Naive thymus-derived CD4-positive, alpha-beta T cell (primary cell): ENCODE data around the gene CPE. TPM values are rescaled to one million over a fixed set of nuclear protein-coding genes. Genes with fewer than 3 reads are reported as not detected.

Source experiments
- ATAC-seq: fragments of 150-1000 bp; cut with Tn5 transposase; 2 replicates; pipeline ENCODE4 v1.10.0; 2021; ENCODE audit warnings: mild to moderate bottlenecking, moderate library complexity
- CTCF ChIA-PET: fragments of 350-600 bp; sonication (Branson Sonifier 250); formaldehyde crosslinking; loops from one replicate; lab custom pipeline; 2021; ENCODE audit warnings: antibody characterized with exemption; lab: Charles Lee
- POLR2A ChIA-PET: fragments of 350-600 bp; sonication (Branson Sonifier 250); formaldehyde crosslinking; loops from one replicate; lab custom pipeline; 2021; ENCODE audit warnings: antibody characterized with exemption, inconsistent platforms; lab: Charles Lee
- DNase-seq, 9 donors: peaks; one replicate each; pipeline versions ENCODE4 v3.0.0 to v3.0.0-alpha.2; 2020 to 2022; ENCODE audit warnings: mixed read lengths in 1 of 9
- H3K27ac ChIP-seq: one replicate; pipeline ENCODE4 v1.7.0; 2013; ENCODE audit warnings: mild to moderate bottlenecking, low read depth, low read length, moderate library complexity
- H3K27me3 ChIP-seq, 2 donors: one replicate each; pipeline ENCODE4 v1.7.0; 2013; ENCODE audit warnings: low read length in 2 of 2, mild to moderate bottlenecking in 2 of 2, moderate library complexity in 2 of 2; ENCODE audit not compliant: control insufficient read depth in 2 of 2, insufficient read depth in 2 of 2
- H3K36me3 ChIP-seq, 3 experiments: 1 replicate in 2 of 3; 2 replicates in 1 of 3; pipeline ENCODE4 v1.7.0; 2013; ENCODE audit warnings: low read length in 3 of 3, mild to moderate bottlenecking in 3 of 3, moderate library complexity in 1 of 3; ENCODE audit not compliant: insufficient read depth in 3 of 3, control insufficient read depth in 2 of 3
- H3K4me1 ChIP-seq, 2 donors: one replicate each; pipeline ENCODE4 v1.7.0; 2013; ENCODE audit warnings: low read length in 2 of 2, mild to moderate bottlenecking in 2 of 2, moderate library complexity in 1 of 2; ENCODE audit not compliant: control insufficient read depth in 2 of 2, insufficient read depth in 2 of 2
- H3K4me3 ChIP-seq: 2 replicates; pipeline ENCODE4 v1.7.0; 2013; ENCODE audit warnings: mild to moderate bottlenecking, low read length
- H3K9me3 ChIP-seq, 3 experiments: 1 replicate in 2 of 3; 2 replicates in 1 of 3; pipeline ENCODE4 v1.7.0; 2013; ENCODE audit warnings: low read length in 3 of 3; ENCODE audit not compliant: control insufficient read depth in 2 of 3
- H3K27ac Mint-ChIP-seq, 9 donors: one replicate each; pipeline ENCODE4 v1.8.0; 2020 to 2022; ENCODE audit warnings: mixed read lengths in 9 of 9, mild to moderate bottlenecking in 8 of 9, moderate library complexity in 5 of 9, inconsistent platforms in 2 of 9
- H3K27me3 Mint-ChIP-seq, 5 donors: one replicate each; pipeline ENCODE4 v1.8.0; 2021 to 2022; ENCODE audit warnings: mixed read lengths in 5 of 5, mild to moderate bottlenecking in 1 of 5
- H3K36me3 Mint-ChIP-seq, 5 donors: one replicate each; pipeline ENCODE4 v1.8.0; 2020 to 2022; ENCODE audit warnings: mixed read lengths in 5 of 5, mild to moderate bottlenecking in 3 of 5, inconsistent platforms in 1 of 5
- H3K4me1 Mint-ChIP-seq, 7 donors: one replicate each; pipeline ENCODE4 v1.8.0; 2020 to 2022; ENCODE audit warnings: mixed read lengths in 7 of 7, mild to moderate bottlenecking in 3 of 7, inconsistent platforms in 1 of 7
- H3K4me3 Mint-ChIP-seq, 10 donors: one replicate each; pipeline ENCODE4 v1.8.0; 2020 to 2022; ENCODE audit warnings: mild to moderate bottlenecking in 10 of 10, mixed read lengths in 10 of 10, moderate library complexity in 6 of 10, inconsistent platforms in 2 of 10
- H3K9me3 Mint-ChIP-seq, 11 donors: one replicate each; pipeline ENCODE4 v1.8.0; 2020 to 2022; ENCODE audit warnings: mixed read lengths in 11 of 11, mild to moderate bottlenecking in 4 of 11, inconsistent platforms in 1 of 11, moderate library complexity in 1 of 11
- intact Hi-C, 2 donors: fragments of 100-400 bp; cut with micrococcal nuclease; formaldehyde crosslinking; loops; one replicate each; pipeline ENCODE4 v1.15.1; 2023
- polyA plus RNA-seq, 2 donors: library from polyadenylated mRNA; unstranded; fragments of 300-500 nt; fragmentation: Illumina TruSeq; gene quantifications; one replicate each; pipeline ENCODE4 v1.2.3, GENCODE V29; 2021
- total RNA-seq, 6 experiments: library from RNA in 5 of 6; stranded (reverse) in 5 of 6; gene quantifications; 1 replicate in 5 of 6; 2 replicates in 1 of 6; pipeline ENCODE4 v1.2.3 and lab custom pipeline; 2021 to 2026

The CPE gene
- total and polyA plus RNA-seq, 7 experiments from 2014 or later: 0.09 to 0.10 TPM; not detected in 5

DNA sequence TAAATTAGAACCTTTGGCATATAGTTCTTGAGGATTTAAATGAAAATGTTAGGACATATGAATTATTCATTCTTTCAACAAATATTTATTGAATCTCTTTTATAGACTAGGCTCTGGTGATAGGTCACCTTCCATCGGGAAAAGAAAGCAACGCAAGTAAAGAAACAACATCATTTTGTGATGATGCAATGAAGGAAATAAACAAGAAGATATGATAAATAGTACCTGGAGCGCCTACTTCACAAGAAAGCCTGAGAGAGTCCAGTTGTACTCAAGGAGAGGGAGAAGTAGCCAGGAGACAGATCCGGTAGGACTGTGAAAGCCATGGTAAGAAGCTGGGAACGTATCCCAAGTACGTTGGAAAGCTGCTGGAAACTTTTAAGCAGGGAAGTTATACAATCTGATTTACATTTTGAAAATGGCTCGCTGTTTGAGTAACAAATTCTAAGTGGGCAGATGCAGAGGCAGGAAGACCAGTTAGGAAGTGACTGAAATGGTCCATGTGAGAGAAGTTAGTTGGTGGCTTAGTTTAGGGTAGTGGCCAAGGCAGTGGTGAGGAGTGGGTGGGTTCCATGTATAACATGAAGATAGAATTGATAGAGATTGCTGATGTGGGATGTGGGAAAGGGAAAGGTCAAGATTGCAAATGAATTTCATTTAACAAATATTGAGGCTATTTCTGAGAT, 17.7 kb upstream of the CPE start:
- Mint-ChIP-seq H3K27ac (no peak overlapping the region), H3K36me3 (no peaks in the 10 kb centered on the region), H3K9me3 (no peaks in the 10 kb centered on the region), H3K4me1 (peaks cover 0 to 3% (median 0%) of the 10 kb centered on the region in 7 donors), H3K4me3 (no peak overlapping the region), H3K27me3 (peaks cover 14 to 38% (median 28%) of the 10 kb centered on the region in 5 donors)
- H3K4me1 ChIP-seq: no peaks in the 10 kb centered on the region
- no peaks in the 10 kb centered on the region for H3K36me3 ChIP-seq
- no peak for DNase-seq
- H3K27ac ChIP-seq: no peak overlapping the region
- POLR2A ChIA-PET: no interaction called here
- H3K27me3 ChIP-seq: no peaks in the 10 kb centered on the region
- H3K9me3 ChIP-seq: no peaks in the 10 kb centered on the region
- CTCF ChIA-PET: no interaction called here
- no peak overlapping the region for H3K4me3 ChIP-seq
- ATAC-seq: no peak
- intact Hi-C loops: no loop called here

GRCh38 chr4:165361810-165362209, 17.0 kb upstream of the CPE start:
- no peak for ATAC-seq

GRCh38 chr4:165364452-165365080, 14.2 kb upstream of the CPE start:
- DNase-seq (no peak), ATAC-seq (no peak)
- Histone ChIP-seq H3K27ac (no peak overlapping the region), H3K4me1 (no peaks in the 10 kb centered on the region), H3K9me3 (no peaks in the 10 kb centered on the region), H3K27me3 (no peaks in the 10 kb centered on the region), H3K36me3 (no peaks in the 10 kb centered on the region), H3K4me3 (no peak overlapping the region)
- H3K36me3 Mint-ChIP-seq: no peaks in the 10 kb centered on the region
- ChIA-PET CTCF (no interaction called here), POLR2A (no interaction called here)
- H3K4me3 Mint-ChIP-seq: no peak overlapping the region
- intact Hi-C loops: no loop called here
- H3K4me1 Mint-ChIP-seq: peaks cover 0 to 3% (median 0%) of the 10 kb centered on the region in 7 donors
- no peak overlapping the region for H3K27ac Mint-ChIP-seq
- H3K27me3 Mint-ChIP-seq: peaks cover 14 to 28% (median 22%) of the 10 kb centered on the region in 5 donors
- H3K9me3 Mint-ChIP-seq: no peaks in the 10 kb centered on the region

More at GRCh38 chr4:165361810-165362209, 17.0 kb upstream of the CPE start:
- Histone ChIP-seq H3K9me3 (no peaks in the 10 kb centered on the region), H3K4me1 (no peaks in the 10 kb centered on the region), H3K27ac (no peak overlapping the region), H3K27me3 (no peaks in the 10 kb centered on the region), H3K4me3 (no peak overlapping the region), H3K36me3 (no peaks in the 10 kb centered on the region)
- DNase-seq: no peak
- Mint-ChIP-seq H3K4me3 (no peak overlapping the region), H3K9me3 (no peaks in the 10 kb centered on the region), H3K36me3 (no peaks in the 10 kb centered on the region), H3K27ac (no peak overlapping the region), H3K4me1 (peaks cover 0 to 3% (median 0%) of the 10 kb centered on the region in 7 donors), H3K27me3 (peaks cover 14 to 36% (median 28%) of the 10 kb centered on the region in 5 donors)
- POLR2A ChIA-PET: no interaction called here
- intact Hi-C loops: no loop called here
- CTCF ChIA-PET: no interaction called here

DNA sequence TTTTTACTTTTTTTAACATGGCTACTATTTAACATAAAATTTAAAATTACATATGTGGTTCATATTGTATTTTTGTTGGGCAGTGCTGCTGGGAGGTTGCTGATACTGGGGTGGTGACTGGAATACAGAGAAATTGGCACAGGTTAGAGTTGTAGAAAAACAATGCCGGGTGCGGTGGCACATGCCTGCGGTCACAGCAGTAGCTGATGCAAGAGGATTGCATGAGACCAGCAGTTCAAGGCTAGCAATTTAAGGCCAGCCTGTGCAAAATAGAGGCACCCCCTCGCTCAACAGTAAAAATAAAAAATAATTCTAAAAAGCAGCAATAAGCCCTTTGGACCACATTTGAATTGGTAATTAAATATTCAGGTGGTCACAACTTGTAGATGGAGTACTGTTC, 11.8 kb upstream of the CPE start:
- H3K4me3 Mint-ChIP-seq: no peak overlapping the region
- ATAC-seq: no peak
- H3K4me3 ChIP-seq: no peak overlapping the region
- no peaks in the 10 kb centered on the region for H3K4me1 ChIP-seq
- CTCF ChIA-PET: no interaction called here
- intact Hi-C loops: no loop called here
- peaks cover 0 to 14% (median 6%) of the 10 kb centered on the region in 5 donors for H3K27me3 Mint-ChIP-seq
- no peaks in the 10 kb centered on the region for H3K27me3 ChIP-seq
- POLR2A ChIA-PET: no interaction called here
- H3K27ac Mint-ChIP-seq: no peak overlapping the region
- H3K36me3 ChIP-seq: no peaks in the 10 kb centered on the region
- H3K9me3 ChIP-seq: no peaks in the 10 kb centered on the region
- H3K9me3 Mint-ChIP-seq: no peaks in the 10 kb centered on the region
- H3K4me1 Mint-ChIP-seq: peaks cover 0 to 3% (median 0%) of the 10 kb centered on the region in 7 donors
- no peak for DNase-seq
- H3K27ac ChIP-seq: no peak overlapping the region
- no peaks in the 10 kb centered on the region for H3K36me3 Mint-ChIP-seq

DNA sequence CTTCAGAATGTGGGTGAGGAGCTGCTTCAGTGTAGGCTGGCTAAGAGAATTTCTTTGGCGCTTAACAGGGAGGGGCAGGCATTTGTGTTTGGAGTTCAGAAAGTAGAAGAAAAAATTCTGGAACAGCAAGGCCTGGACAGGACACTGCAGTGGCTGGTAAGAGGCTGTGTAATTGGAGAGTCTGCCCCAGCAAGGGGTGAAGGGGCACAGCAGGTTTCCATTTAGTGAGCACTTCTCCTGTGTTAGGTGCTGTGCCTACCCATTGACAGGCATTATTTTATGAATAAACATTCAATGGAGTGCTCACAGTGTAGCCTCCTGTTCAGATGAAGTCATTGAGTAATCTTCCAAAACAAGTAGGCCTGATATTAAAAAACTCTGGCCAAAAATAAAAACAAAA, 10.7 kb upstream of the CPE start:
- H3K4me1 ChIP-seq: no peaks in the 10 kb centered on the region
- ATAC-seq (no peak), DNase-seq (no peak)
- H3K27ac ChIP-seq: no peak overlapping the region
- CTCF ChIA-PET: no interaction called here
- intact Hi-C loops: no loop called here
- Mint-ChIP-seq H3K36me3 (no peaks in the 10 kb centered on the region), H3K27me3 (peaks cover 0 to 18% (median 2%) of the 10 kb centered on the region in 5 donors), H3K4me3 (no peak overlapping the region), H3K9me3 (no peaks in the 10 kb centered on the region), H3K27ac (no peak overlapping the region), H3K4me1 (no peaks in the 10 kb centered on the region)
- no peaks in the 10 kb centered on the region for H3K27me3 ChIP-seq
- H3K36me3 ChIP-seq: no peaks in the 10 kb centered on the region
- H3K4me3 ChIP-seq: no peak overlapping the region
- POLR2A ChIA-PET: no interaction called here
- no peaks in the 10 kb centered on the region for H3K9me3 ChIP-seq

DNA sequence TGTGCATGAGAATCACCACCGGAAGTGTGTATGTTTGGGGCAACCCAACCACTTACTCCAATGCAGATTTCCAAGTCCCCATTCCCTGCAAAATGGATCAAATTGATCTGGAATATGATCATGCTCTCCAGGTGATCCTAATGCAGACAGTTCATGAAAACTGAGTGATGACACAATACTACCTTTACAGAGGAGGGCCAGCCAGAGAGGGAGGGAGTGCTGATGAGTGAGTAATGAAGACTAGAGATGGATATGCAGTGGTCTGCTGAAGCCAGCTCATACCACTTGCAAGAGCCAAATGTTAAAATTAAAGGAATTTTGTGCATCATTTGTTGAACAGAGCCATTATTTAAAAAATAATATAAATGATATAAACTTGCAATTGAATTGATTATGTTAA, 10.2 kb upstream of the CPE start:
- Histone ChIP-seq H3K9me3 (no peaks in the 10 kb centered on the region), H3K27me3 (no peaks in the 10 kb centered on the region), H3K36me3 (no peaks in the 10 kb centered on the region), H3K27ac (no peak overlapping the region), H3K4me1 (no peaks in the 10 kb centered on the region), H3K4me3 (no peak overlapping the region)
- H3K4me3 Mint-ChIP-seq: no peak overlapping the region
- peaks cover 0 to 20% (median 0%) of the 10 kb centered on the region in 5 donors for H3K27me3 Mint-ChIP-seq
- peaks cover 0 to under 1% (median 0%) of the 10 kb centered on the region in 11 donors for H3K9me3 Mint-ChIP-seq
- no peaks in the 10 kb centered on the region for H3K4me1 Mint-ChIP-seq
- H3K36me3 Mint-ChIP-seq: no peaks in the 10 kb centered on the region
- POLR2A ChIA-PET: no interaction called here
- H3K27ac Mint-ChIP-seq: no peak overlapping the region
- no peak for DNase-seq
- no peak for ATAC-seq
- intact Hi-C loops: no loop called here
- CTCF ChIA-PET: no interaction called here

DNA sequence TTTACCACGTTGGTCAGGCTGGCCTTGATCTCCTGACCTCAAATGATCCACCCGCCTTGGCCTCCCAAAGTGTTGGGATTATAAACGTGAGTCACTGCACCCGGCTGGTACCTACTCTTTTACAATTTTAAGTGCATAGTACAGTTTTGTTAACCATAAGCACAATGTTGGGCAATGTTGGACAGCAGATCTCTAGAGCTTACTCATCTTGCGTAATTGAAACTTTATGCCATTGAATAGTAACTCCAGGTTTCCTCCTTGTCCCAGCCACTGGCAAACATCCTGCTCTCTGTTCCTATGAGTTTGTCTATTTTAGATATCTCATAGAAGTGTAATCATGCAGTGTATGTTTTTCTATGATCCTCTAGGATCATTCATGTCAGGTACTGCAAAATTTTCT, 9.3 kb upstream of the CPE start:
- Histone ChIP-seq H3K27me3 (no peaks in the 10 kb centered on the region), H3K27ac (no peak overlapping the region), H3K4me3 (no peak overlapping the region), H3K36me3 (no peaks in the 10 kb centered on the region), H3K9me3 (no peaks in the 10 kb centered on the region), H3K4me1 (no peaks in the 10 kb centered on the region)
- ChIA-PET POLR2A (no interaction called here), CTCF (no interaction called here)
- no peak overlapping the region for H3K27ac Mint-ChIP-seq
- intact Hi-C loops: no loop called here
- H3K27me3 Mint-ChIP-seq: peaks cover 0 to 29% (median 8%) of the 10 kb centered on the region in 5 donors
- ATAC-seq (no peak), DNase-seq (no peak)
- H3K4me3 Mint-ChIP-seq: no peak overlapping the region
- peaks cover 0 to under 1% (median 0%) of the 10 kb centered on the region in 5 donors for H3K36me3 Mint-ChIP-seq
- peaks cover 0 to 9% (median 0%) of the 10 kb centered on the region in 11 donors for H3K9me3 Mint-ChIP-seq
- H3K4me1 Mint-ChIP-seq: no peaks in the 10 kb centered on the region
